ENCODE results near the gene HM13.
"Not testable (repeated sequence)": the region's sequence is repeated elsewhere in the genome, so short reads cannot be mapped to it uniquely, and the experiment has no call there.

Gene HM13

GRCh38 chr20:31537890-31538289 lies 23.6 kb downstream of the HM13 start:
- H3K9ac ChIP-seq (ENCODE audit: low read length) = no peak overlapping the region
- H3K4me1 ChIP-seq (ENCODE audit: control insufficient read depth, insufficient read depth, low read length) = no peaks in the 10 kb centered on the region
- H3K27me3 ChIP-seq (ENCODE audit: control insufficient read depth, insufficient read depth, low read length) = no peaks in the 10 kb centered on the region
- no peaks in the 10 kb centered on the region for H3K9me3 ChIP-seq (ENCODE audit: control insufficient read depth, low read length)
- H3K36me3 ChIP-seq (ENCODE audit: control insufficient read depth, insufficient read depth, low read length) = peaks cover 18% of the 10 kb centered on the region
- no peak overlapping the region for H3K4me3 ChIP-seq (ENCODE audit: low read length)

DNA sequence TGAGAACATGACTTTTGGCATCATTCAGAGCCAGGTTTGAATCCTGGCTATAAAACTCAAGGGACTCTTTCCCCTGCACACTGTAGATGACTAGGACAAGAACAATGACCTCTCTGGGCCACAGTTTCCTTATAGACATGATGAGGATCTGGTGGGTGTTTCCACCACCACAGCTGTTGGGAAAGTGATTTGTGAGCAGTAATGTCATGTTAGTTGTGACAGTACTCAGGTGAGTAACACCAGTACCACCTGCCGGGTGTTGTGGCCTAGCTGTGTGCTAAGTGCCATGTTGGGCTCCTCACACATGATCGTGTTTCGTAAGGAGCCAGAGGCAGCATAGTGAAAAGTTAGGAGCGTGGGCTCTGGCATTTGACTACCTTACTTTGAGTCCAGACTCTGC lies 24.1 kb downstream of the HM13 start:
- H3K9ac ChIP-seq (ENCODE audit: low read length) = no peak overlapping the region
- no peaks in the 10 kb centered on the region for H3K9me3 ChIP-seq (ENCODE audit: control insufficient read depth, low read length)
- H3K4me1 ChIP-seq (ENCODE audit: control insufficient read depth, insufficient read depth, low read length) = no peaks in the 10 kb centered on the region
- H3K36me3 ChIP-seq (ENCODE audit: control insufficient read depth, insufficient read depth, low read length) = peaks cover 18% of the 10 kb centered on the region
- H3K27me3 ChIP-seq (ENCODE audit: control insufficient read depth, insufficient read depth, low read length) = no peaks in the 10 kb centered on the region
- no peak overlapping the region for H3K4me3 ChIP-seq (ENCODE audit: low read length)

DNA sequence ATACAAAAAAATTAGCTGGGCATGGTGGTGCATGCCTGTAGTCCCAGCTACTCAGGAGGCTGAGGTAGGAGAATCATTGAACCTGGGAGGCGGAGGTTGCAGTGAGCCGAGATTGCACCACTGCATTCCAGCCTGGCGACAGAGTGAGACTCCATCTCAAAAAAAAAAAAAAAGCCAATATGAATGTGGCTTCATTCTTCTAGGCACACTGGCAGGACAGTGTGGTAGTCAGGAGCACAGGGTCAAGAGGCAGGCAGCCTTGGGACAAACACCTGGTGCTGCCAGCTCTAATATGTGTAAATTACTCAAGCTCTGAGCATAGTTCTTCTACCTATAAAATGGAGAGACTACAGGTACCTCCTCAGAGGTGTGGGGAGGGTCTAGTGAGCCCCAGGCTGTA lies 25.4 kb downstream of the HM13 start:
- H3K27me3 ChIP-seq (ENCODE audit: control insufficient read depth, insufficient read depth, low read length); H3K4me3 ChIP-seq (ENCODE audit: low read length); H3K4me1 ChIP-seq (ENCODE audit: control insufficient read depth, insufficient read depth, low read length); H3K9me3 ChIP-seq (ENCODE audit: control insufficient read depth, low read length); H3K9ac ChIP-seq (ENCODE audit: low read length): not testable (repeated sequence)
- H3K36me3 ChIP-seq (ENCODE audit: control insufficient read depth, insufficient read depth, low read length) = peaks cover 18% of the 10 kb centered on the region

DNA sequence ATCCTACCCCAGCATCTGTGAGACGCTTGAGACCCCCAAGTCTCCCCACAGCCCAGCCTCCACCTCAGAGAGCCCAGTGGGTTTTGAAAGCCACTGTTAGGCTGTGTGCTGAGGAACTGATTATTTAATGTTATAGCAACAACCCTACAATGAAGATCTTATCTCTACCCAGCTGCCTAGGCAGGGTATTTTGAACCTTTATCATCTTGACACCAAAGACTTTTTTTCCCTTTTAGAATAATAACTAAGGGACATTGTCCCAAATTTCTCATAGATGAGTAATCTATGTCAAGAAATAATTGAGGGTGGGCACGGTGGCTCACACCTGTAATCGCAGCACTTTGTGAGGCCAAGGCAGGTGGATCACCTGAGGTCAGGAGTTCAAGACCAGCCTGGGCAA lies 26.2 kb downstream of the HM13 start:
- H3K9me3 ChIP-seq (ENCODE audit: control insufficient read depth, low read length) = no peaks in the 10 kb centered on the region
- no peak overlapping the region for H3K4me3 ChIP-seq (ENCODE audit: low read length)
- H3K36me3 ChIP-seq (ENCODE audit: control insufficient read depth, insufficient read depth, low read length) = peaks cover 15% of the 10 kb centered on the region
- H3K9ac ChIP-seq (ENCODE audit: low read length) = no peak overlapping the region
- H3K4me1 ChIP-seq (ENCODE audit: control insufficient read depth, insufficient read depth, low read length) = peaks cover 13% of the 10 kb centered on the region
- no peaks in the 10 kb centered on the region for H3K27me3 ChIP-seq (ENCODE audit: control insufficient read depth, insufficient read depth, low read length)

DNA sequence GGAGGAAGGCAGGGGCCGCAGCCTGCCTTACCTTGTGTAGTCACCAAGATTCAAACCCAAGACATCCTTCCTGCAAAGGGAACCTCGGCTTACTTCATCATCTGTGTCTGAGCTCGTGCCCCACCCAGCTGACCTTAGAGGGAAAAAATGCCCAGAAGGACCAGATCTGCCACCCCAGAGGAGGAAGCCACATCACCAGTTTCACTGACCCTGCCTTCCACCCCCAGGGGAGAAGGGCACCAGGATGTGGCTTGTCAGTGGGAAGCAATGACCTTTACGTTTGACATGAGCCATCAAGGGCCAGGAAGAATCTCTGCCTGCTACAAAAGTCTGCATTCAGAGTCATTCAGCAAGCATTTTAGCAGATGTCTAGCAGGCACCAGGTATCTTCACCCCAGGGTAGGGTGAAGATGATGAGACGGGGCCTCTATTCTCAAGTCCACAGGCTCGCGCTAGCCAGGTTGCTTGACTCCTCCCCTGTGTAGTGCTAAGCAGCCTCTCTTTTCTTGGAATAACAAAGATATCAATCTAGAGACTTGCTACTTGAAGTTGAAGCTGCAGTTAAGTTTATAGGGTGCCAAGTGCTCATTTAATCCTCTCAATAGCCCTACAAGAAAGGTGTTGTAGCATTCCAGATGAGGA lies 28.1 kb downstream of the HM13 start:
- Histone ChIP-seq H3K4me1 (ENCODE audit: control insufficient read depth, insufficient read depth, low read length) (peaks cover 13% of the 10 kb centered on the region), H3K27me3 (ENCODE audit: control insufficient read depth, insufficient read depth, low read length) (no peaks in the 10 kb centered on the region), H3K9me3 (ENCODE audit: control insufficient read depth, low read length) (no peaks in the 10 kb centered on the region), H3K4me3 (ENCODE audit: low read length) (no peak overlapping the region), H3K36me3 (ENCODE audit: control insufficient read depth, insufficient read depth, low read length) (peaks cover 13% of the 10 kb centered on the region), H3K9ac (ENCODE audit: low read length) (no peak overlapping the region)

- Histone ChIP-seq H3K4me1 (ENCODE audit: control insufficient read depth, insufficient read depth, low read length) (peaks cover 13% of the 10 kb centered on the region), H3K9ac (ENCODE audit: low read length) (no peak overlapping the region), H3K36me3 (ENCODE audit: control insufficient read depth, insufficient read depth, low read length) (peaks cover 12% of the 10 kb centered on the region), H3K4me3 (ENCODE audit: low read length) (no peak overlapping the region), H3K9me3 (ENCODE audit: control insufficient read depth, low read length) (no peaks in the 10 kb centered on the region), H3K27me3 (ENCODE audit: control insufficient read depth, insufficient read depth, low read length) (no peaks in the 10 kb centered on the region)
Measured at GRCh38 chr20:31542963-31543362, 28.7 kb downstream of the HM13 start.

DNA sequence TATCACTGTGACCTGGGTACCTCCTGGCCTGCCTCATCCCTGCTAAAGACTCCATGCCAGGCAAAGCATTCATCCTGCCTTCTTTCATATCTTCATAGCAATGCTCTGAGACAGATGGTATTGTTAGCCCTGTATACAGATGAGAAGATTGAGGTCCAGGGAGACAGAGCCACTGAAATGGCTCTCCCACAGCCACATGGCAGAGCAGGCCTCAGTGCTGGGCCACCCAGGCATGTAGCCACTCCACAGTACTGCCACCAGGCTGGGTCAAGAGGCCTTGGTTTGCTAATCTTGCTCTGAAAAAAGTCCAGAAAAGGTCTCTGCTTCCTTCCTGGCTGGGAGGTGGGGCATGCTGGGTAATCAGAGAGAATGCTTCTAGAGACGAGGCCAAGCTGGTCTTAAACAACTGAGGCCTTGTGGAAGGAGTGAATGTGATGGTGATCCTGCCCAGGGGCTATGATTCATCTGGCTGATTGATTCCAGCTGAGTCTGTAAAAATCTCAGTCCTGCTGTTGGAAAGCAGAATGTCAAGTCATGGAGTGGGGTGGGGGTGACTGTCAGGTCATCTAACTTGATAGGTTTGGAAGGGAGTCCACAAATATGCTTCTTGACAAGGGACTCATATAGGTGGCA lies 29.8 kb downstream of the HM13 start:
- peaks cover 4% of the 10 kb centered on the region for H3K36me3 ChIP-seq (ENCODE audit: control insufficient read depth, insufficient read depth, low read length)
- no peaks in the 10 kb centered on the region for H3K9me3 ChIP-seq (ENCODE audit: control insufficient read depth, low read length)
- no peak overlapping the region for H3K9ac ChIP-seq (ENCODE audit: low read length)
- H3K4me1 ChIP-seq (ENCODE audit: control insufficient read depth, insufficient read depth, low read length) = peaks cover 13% of the 10 kb centered on the region
- H3K4me3 ChIP-seq (ENCODE audit: low read length) = no peak overlapping the region
- no peaks in the 10 kb centered on the region for H3K27me3 ChIP-seq (ENCODE audit: control insufficient read depth, insufficient read depth, low read length)

- Histone ChIP-seq H3K9ac (ENCODE audit: low read length) (no peak overlapping the region), H3K36me3 (ENCODE audit: control insufficient read depth, insufficient read depth, low read length) (peaks cover 6% of the 10 kb centered on the region), H3K4me3 (ENCODE audit: low read length) (no peak overlapping the region)
Measured at GRCh38 chr20:31544600-31544999, 30.4 kb downstream of the HM13 start.

GRCh38 chr20:31545621-31546040 lies 31.4 kb downstream of the HM13 start:
- H3K9ac ChIP-seq (ENCODE audit: low read length); H3K4me3 ChIP-seq (ENCODE audit: low read length); H3K9me3 ChIP-seq (ENCODE audit: control insufficient read depth, low read length); H3K27me3 ChIP-seq (ENCODE audit: control insufficient read depth, insufficient read depth, low read length); H3K36me3 ChIP-seq (ENCODE audit: control insufficient read depth, insufficient read depth, low read length): not testable (repeated sequence)
- peaks cover 13% of the 10 kb centered on the region for H3K4me1 ChIP-seq (ENCODE audit: control insufficient read depth, insufficient read depth, low read length)

More at GRCh38 chr20:31544600-31544999, 30.4 kb downstream of the HM13 start:
- no peaks in the 10 kb centered on the region for H3K27me3 ChIP-seq (ENCODE audit: control insufficient read depth, insufficient read depth, low read length)
- H3K9me3 ChIP-seq (ENCODE audit: control insufficient read depth, low read length) = no peaks in the 10 kb centered on the region
- H3K4me1 ChIP-seq (ENCODE audit: control insufficient read depth, insufficient read depth, low read length) = peaks cover 13% of the 10 kb centered on the region

DNA sequence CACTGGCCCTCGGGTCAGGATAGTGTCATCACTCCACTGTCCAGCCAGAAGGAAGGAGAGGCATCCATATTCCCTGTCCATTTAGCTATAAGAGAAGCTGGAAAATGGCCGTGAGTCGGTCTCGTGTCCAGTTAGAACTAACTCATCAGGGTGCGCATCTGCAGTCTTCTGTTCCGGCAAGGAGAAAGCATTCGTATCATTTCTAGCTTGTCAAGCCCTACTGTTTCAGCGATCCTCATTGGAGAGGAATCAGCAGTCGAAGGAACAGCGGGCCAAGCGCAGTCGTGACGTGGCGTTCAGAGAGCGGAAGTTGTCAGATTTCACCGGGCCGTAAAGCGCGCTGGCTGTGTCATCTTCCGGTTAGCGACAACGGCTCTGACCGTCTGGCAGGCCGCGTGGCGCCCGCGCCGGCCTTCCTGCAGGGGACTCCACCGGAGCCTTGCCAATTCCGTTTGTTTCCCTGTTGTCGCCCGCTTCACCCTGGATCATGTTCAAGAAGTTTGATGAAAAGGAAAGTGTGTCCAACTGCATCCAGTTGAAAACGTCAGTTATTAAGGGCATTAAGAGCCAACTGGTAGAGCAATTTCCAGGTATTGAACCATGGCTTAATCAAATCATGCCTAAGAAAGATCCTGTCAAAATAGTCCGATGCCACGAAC lies 32.9 kb downstream of the HM13 start:
- Histone ChIP-seq H3K4me1 (ENCODE audit: control insufficient read depth, insufficient read depth, low read length) (peaks cover 13% of the 10 kb centered on the region), H3K9ac (ENCODE audit: low read length) (peak overlapping the region; percentile 71), H3K9me3 (ENCODE audit: control insufficient read depth, low read length) (no peaks in the 10 kb centered on the region), H3K36me3 (ENCODE audit: control insufficient read depth, insufficient read depth, low read length) (peaks cover 7% of the 10 kb centered on the region), H3K27me3 (ENCODE audit: control insufficient read depth, insufficient read depth, low read length) (no peaks in the 10 kb centered on the region), H3K4me3 (ENCODE audit: low read length) (peak overlapping the region; percentile 38)

DNA sequence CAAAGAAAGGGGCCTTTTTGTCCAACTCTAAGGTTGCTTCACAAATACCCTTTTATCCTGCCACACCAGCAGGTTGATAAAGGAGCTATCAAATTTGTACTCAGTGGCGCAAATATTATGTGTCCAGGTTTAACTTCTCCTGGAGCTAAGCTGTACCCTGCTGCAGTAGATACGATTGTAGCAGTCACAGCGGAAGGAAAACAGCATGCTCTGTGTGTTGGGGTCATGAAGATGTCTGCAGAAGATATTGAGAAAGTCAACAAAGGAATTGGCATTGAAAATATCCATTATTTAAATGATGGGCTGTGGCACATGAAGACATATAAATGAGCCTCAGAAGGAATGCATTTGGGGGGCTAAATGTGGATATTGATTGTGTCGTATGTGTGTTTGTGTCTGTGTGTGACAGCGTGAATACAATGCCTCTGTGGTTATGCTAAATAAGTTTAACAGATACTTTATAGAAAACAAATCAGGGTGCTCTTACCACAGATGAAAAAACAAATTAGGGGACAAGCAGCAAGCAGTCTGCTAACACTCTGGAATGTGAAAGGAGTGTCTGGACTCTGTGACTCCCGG lies 33.6 kb downstream of the HM13 start:
- Histone ChIP-seq H3K9ac (ENCODE audit: low read length) (peak overlapping the region; percentile 37), H3K36me3 (ENCODE audit: control insufficient read depth, insufficient read depth, low read length) (peaks cover 7% of the 10 kb centered on the region), H3K27me3 (ENCODE audit: control insufficient read depth, insufficient read depth, low read length) (no peaks in the 10 kb centered on the region), H3K4me1 (ENCODE audit: control insufficient read depth, insufficient read depth, low read length) (peaks cover 13% of the 10 kb centered on the region), H3K4me3 (ENCODE audit: low read length) (peak overlapping the region; percentile 38), H3K9me3 (ENCODE audit: control insufficient read depth, low read length) (no peaks in the 10 kb centered on the region)

- H3K27me3 ChIP-seq (ENCODE audit: control insufficient read depth, insufficient read depth, low read length) = no peaks in the 10 kb centered on the region
- H3K9me3 ChIP-seq (ENCODE audit: control insufficient read depth, low read length) = no peaks in the 10 kb centered on the region
- peaks cover 7% of the 10 kb centered on the region for H3K36me3 ChIP-seq (ENCODE audit: control insufficient read depth, insufficient read depth, low read length)
- H3K4me1 ChIP-seq (ENCODE audit: control insufficient read depth, insufficient read depth, low read length) = peaks cover 11% of the 10 kb centered on the region
- no peak overlapping the region for H3K9ac ChIP-seq (ENCODE audit: low read length)
- H3K4me3 ChIP-seq (ENCODE audit: low read length) = no peak overlapping the region
Measured at GRCh38 chr20:31548820-31549512, 34.7 kb downstream of the HM13 start.
